HepG2 (cell line): Measurements from ENCODE around the gene SLC7A6OS. TPM values are rescaled to one million over a fixed set of nuclear protein-coding genes. Genes with fewer than 3 reads are reported as not detected.
A peak's percentile ranks its signal among the peaks of the same experiment; 100 is the strongest.

Source experiments
- BCL6 ChIP-seq: IDR thresholded peaks from 2 replicates; pipeline ENCODE4 v1.6.1; 2016; ENCODE audit warnings: missing genetic modification reagents, missing compliant biosample characterization
- FIP1L1 ChIP-seq: fragments of 200-400 bp; formaldehyde crosslinking; IDR thresholded peaks from 2 replicates; pipeline ENCODE4 v1.6.1; 2018; ENCODE audit warnings: low read depth, mild to moderate bottlenecking, low read length, moderate library complexity, borderline replicate concordance; ENCODE audit not compliant: insufficient read depth
- FOXA3 ChIP-seq: IDR thresholded peaks from 2 replicates; pipeline ENCODE4 v1.6.1; 2016; ENCODE audit warnings: missing genetic modification reagents, missing compliant biosample characterization
- HIVEP1 ChIP-seq: sonication (generic); formaldehyde crosslinking; IDR thresholded peaks from 2 replicates; pipeline ENCODE4 v1.4.0; 2020; ENCODE audit warnings: mild to moderate bottlenecking, missing genetic modification reagents
- MED1 ChIP-seq: sonication (generic); formaldehyde crosslinking; IDR thresholded peaks from 2 replicates; pipeline ENCODE4 v1.4.0; 2020; ENCODE audit warnings: missing genetic modification reagents
- MTA1 ChIP-seq: sonication (generic); formaldehyde crosslinking; IDR thresholded peaks from 2 replicates; pipeline ENCODE4 v1.4.0; 2020; ENCODE audit warnings: missing genetic modification reagents, mild to moderate bottlenecking, borderline replicate concordance
- MXD3 ChIP-seq: IDR thresholded peaks from 2 replicates; pipeline ENCODE4 v1.6.1; 2016; ENCODE audit warnings: mild to moderate bottlenecking, missing biosample characterization, missing genetic modification reagents
- NR2C2 ChIP-seq: sonication (generic); formaldehyde crosslinking; IDR thresholded peaks from 2 replicates; pipeline ENCODE4 v1.4.0; 2020; ENCODE audit warnings: missing genetic modification reagents, mild to moderate bottlenecking, moderate library complexity, borderline replicate concordance
- POGZ ChIP-seq: sonication (generic); formaldehyde crosslinking; IDR thresholded peaks from 2 replicates; pipeline ENCODE4 v1.4.0; 2020; ENCODE audit warnings: mild to moderate bottlenecking, missing genetic modification reagents
- SMAD3 ChIP-seq: sonication (generic); formaldehyde crosslinking; IDR thresholded peaks from 2 replicates; pipeline ENCODE4 v1.4.0; 2020; ENCODE audit warnings: missing genetic modification reagents
- ZFP90 ChIP-seq: sonication (generic); formaldehyde crosslinking; IDR thresholded peaks from 2 replicates; pipeline ENCODE4 v1.8.0; 2022; ENCODE audit warnings: missing genetic modification reagents, mild to moderate bottlenecking, inconsistent platforms, borderline replicate concordance
- ZNF225 ChIP-seq: sonication (generic); formaldehyde crosslinking; IDR thresholded peaks from 2 replicates; pipeline ENCODE4 v1.4.0; 2020; ENCODE audit warnings: mild to moderate bottlenecking, missing genetic modification reagents
- ZNF432 ChIP-seq: sonication (generic); formaldehyde crosslinking; IDR thresholded peaks from 2 replicates; pipeline ENCODE4 v1.5.0; 2020; ENCODE audit warnings: missing genetic modification reagents, mild to moderate bottlenecking, borderline replicate concordance
- ZNF609 ChIP-seq: sonication (generic); formaldehyde crosslinking; IDR thresholded peaks from 2 replicates; pipeline ENCODE4 v1.4.0; 2020; ENCODE audit warnings: mild to moderate bottlenecking, missing genetic modification reagents, borderline replicate concordance
- ZNF839 ChIP-seq: sonication (generic); formaldehyde crosslinking; IDR thresholded peaks from 2 replicates; pipeline ENCODE4 v1.4.0; 2020; ENCODE audit warnings: missing genetic modification reagents, mild to moderate bottlenecking, borderline replicate concordance
- ZNF850 ChIP-seq: sonication (generic); formaldehyde crosslinking; conservative IDR thresholded peaks from 2 replicates; pipeline ENCODE4 v1.9.0; 2021; ENCODE audit warnings: mild to moderate bottlenecking, missing genetic modification reagents
- ZSCAN20 ChIP-seq: sonication (generic); formaldehyde crosslinking; IDR thresholded peaks from 2 replicates; pipeline ENCODE4 v1.4.0; 2020; ENCODE audit warnings: missing genetic modification reagents, mild to moderate bottlenecking, borderline replicate concordance
- polyA plus RNA-seq, 8 experiments: library from polyadenylated mRNA; depleted of rRNA in 3 of 8; stranded (reverse) in 7 of 8; unstranded in 1 of 8; fragments of >200 nt; fragmentation: Illumina TruSeq in 4 of 8; extraction: Trizol in 4 of 8; gene quantifications; 2 replicates each; pipeline versions ENCODE4 v1.2.1 to v1.2.3, GENCODE V29; 2011 to 2016; ENCODE audit warnings: low read depth in 4 of 8, missing spikeins in 1 of 8, mixed read lengths in 1 of 8; ENCODE audit not compliant: insufficient read depth in 1 of 8
- total RNA-seq, 5 experiments: library from RNA; depleted of rRNA; stranded (reverse); fragments of >200 nt; fragmentation: Illumina TruSeq; extraction: Trizol; gene quantifications; 2 replicates each; pipeline ENCODE4 v1.2.3, GENCODE V29; 2016; ENCODE audit warnings: low read depth in 1 of 5
- TF ChIP-seq, protein P1 (sequence below): sonication (generic); formaldehyde crosslinking; IDR thresholded peaks from 2 replicates; pipeline ENCODE4 v1.8.0; 2022; ENCODE audit warnings: low read depth, missing genetic modification reagents
- TF ChIP-seq, protein P2 (sequence below): sonication (generic); formaldehyde crosslinking; IDR thresholded peaks from 2 replicates; pipeline ENCODE4 v1.4.0; 2020; ENCODE audit warnings: mild to moderate bottlenecking, low read depth, missing genetic modification reagents

Gene SLC7A6OS
- total and polyA plus RNA-seq, 2 of the 13 experiments (the other 11 are each of a cell fraction or from before 2014, with no cell fraction given), result 11.2 to 21.5 TPM

GRCh38 chr16:68264128-68265077 is 46.3 kb downstream of the SLC7A6OS start, which contains the start of gene SLC7A6 (continued):
- TF ChIP-seq MTA1 (peak; percentile 39; the same call in 1 of the 2 replicates), ZFP90 (CRISPR knock-in tag) (peak; percentile 46), ZNF225 (peak; percentile 72; the same call in 1 of the 2 replicates), BCL6 (CRISPR knock-in tag) (peak; percentile 85), ZNF850 (CRISPR knock-in tag) (no peak), MXD3 (CRISPR knock-in tag) (no peak; the same call in 1 of the 2 replicates), ZNF839 (CRISPR knock-in tag) (no peak), SMAD3 (CRISPR knock-in tag) (peak; percentile 68; the same call in 1 of the 2 replicates), POGZ (CRISPR knock-in tag) (peak; percentile 53; the same call in 1 of the 2 replicates), ZNF609 (CRISPR knock-in tag) (no peak; the same call in 1 of the 2 replicates), ZSCAN20 (0 out of 2 replicates have a peak, but pooled peaks have one; percentile 34), ZNF432 (CRISPR knock-in tag) (no peak), NR2C2 (CRISPR knock-in tag) (no peak; the same call in 1 of the 2 replicates), FIP1L1 (no peak), HIVEP1 (CRISPR knock-in tag) (peak; percentile 96), MED1 (CRISPR knock-in tag) (peak; percentile 70), FOXA3 (no peak)
- TF ChIP-seq, protein P1, sequence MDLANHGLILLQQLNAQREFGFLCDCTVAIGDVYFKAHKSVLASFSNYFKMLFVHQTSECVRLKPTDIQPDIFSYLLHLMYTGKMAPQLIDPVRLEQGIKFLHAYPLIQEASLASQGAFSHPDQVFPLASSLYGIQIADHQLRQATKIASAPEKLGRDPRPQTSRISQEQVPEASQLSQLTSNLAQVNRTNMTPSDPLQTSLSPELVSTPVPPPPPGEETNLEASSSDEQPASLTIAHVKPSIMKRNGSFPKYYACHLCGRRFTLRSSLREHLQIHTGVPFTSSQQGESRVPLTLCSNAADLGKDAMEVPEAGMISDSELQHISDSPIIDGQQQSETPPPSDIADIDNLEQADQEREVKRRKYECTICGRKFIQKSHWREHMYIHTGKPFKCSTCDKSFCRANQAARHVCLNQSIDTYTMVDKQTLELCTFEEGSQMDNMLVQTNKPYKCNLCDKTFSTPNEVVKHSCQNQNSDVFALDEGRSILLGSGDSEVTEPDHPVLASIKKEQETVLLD (CRISPR knock-in tag), result peak; percentile 66
- TF ChIP-seq, protein P2, sequence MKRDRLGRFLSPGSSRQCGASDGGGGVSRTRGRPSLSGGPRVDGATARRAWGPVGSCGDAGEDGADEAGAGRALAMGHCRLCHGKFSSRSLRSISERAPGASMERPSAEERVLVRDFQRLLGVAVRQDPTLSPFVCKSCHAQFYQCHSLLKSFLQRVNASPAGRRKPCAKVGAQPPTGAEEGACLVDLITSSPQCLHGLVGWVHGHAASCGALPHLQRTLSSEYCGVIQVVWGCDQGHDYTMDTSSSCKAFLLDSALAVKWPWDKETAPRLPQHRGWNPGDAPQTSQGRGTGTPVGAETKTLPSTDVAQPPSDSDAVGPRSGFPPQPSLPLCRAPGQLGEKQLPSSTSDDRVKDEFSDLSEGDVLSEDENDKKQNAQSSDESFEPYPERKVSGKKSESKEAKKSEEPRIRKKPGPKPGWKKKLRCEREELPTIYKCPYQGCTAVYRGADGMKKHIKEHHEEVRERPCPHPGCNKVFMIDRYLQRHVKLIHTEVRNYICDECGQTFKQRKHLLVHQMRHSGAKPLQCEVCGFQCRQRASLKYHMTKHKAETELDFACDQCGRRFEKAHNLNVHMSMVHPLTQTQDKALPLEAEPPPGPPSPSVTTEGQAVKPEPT (CRISPR knock-in tag), result no peak
